Osteocyte (in vitro differentiated cells): ENCODE measurements around the gene CENPP. TPM values are rescaled to one million over a fixed set of nuclear protein-coding genes. Genes with fewer than 3 reads are reported as not detected.

ENCODE experiments used
- DNase-seq: peaks from one replicate; pipeline ENCODE4 v3.0.0; 2021; ENCODE audit warnings: mixed read lengths; ENCODE audit not compliant: unreplicated experiment; ENCODE audit errors: extremely low spot score
- H3K27ac Mint-ChIP-seq: one replicate; pipeline ENCODE4 v1.8.0; 2021; ENCODE audit warnings: mild to moderate bottlenecking, mixed read lengths; ENCODE audit not compliant: unreplicated experiment
- H3K27me3 Mint-ChIP-seq: one replicate; pipeline ENCODE4 v1.8.0; 2021; ENCODE audit warnings: mixed read lengths; ENCODE audit not compliant: unreplicated experiment
- H3K36me3 Mint-ChIP-seq: one replicate; pipeline ENCODE4 v1.8.0; 2021; ENCODE audit warnings: mixed read lengths; ENCODE audit not compliant: unreplicated experiment
- H3K4me1 Mint-ChIP-seq: one replicate; pipeline ENCODE4 v1.8.0; 2021; ENCODE audit warnings: mixed read lengths; ENCODE audit not compliant: unreplicated experiment
- H3K4me3 Mint-ChIP-seq: one replicate; pipeline ENCODE4 v1.8.0; 2021; ENCODE audit warnings: mild to moderate bottlenecking, moderate library complexity, mixed read lengths; ENCODE audit not compliant: unreplicated experiment
- H3K9me3 Mint-ChIP-seq: one replicate; pipeline ENCODE4 v1.8.0; 2021; ENCODE audit warnings: mixed read lengths; ENCODE audit not compliant: unreplicated experiment
- CTCF ChIP-seq: fragments of 200-600 bp; sonication (generic); IDR thresholded peaks from 2 replicates; pipeline ENCODE4 v1.5.0; 2021; ENCODE audit warnings: antibody characterized with exemption, mild to moderate bottlenecking, moderate library complexity
- total RNA-seq: library from RNA; stranded (reverse); gene quantifications from 2 replicates; pipeline ENCODE4 v1.2.1, GENCODE V29; 2021

CENPP gene
- total RNA-seq, 1 donor from 2014 or later: 11.6 TPM

- Mint-ChIP-seq H3K27me3 (no peaks in the 10 kb centered on the region), H3K4me1 (peaks cover 4% of the 10 kb centered on the region), H3K27ac (no peak overlapping the region), H3K9me3 (no peaks in the 10 kb centered on the region), H3K4me3 (no peak overlapping the region), H3K36me3 (peaks cover 61% of the 10 kb centered on the region)
- no peak for TF ChIP-seq CTCF
- no peak for DNase-seq
Measured at GRCh38 chr9:92616655-92617111, 290.9 kb downstream of the CENPP start.

GRCh38 chr9:92617195-92617813 is 291.6 kb downstream of the CENPP start:
- peaks cover 58% of the 10 kb centered on the region for H3K36me3 Mint-ChIP-seq
- DNase-seq: peak; percentile 76

GRCh38 chr9:92617951-92618510 is 292.3 kb downstream of the CENPP start:
- H3K9me3 Mint-ChIP-seq: no peaks in the 10 kb centered on the region
- no peaks in the 10 kb centered on the region for H3K27me3 Mint-ChIP-seq
- peaks cover 51% of the 10 kb centered on the region for H3K36me3 Mint-ChIP-seq
- H3K4me1 Mint-ChIP-seq: peaks cover 4% of the 10 kb centered on the region
- no peak overlapping the region for H3K4me3 Mint-ChIP-seq
- no peak for TF ChIP-seq CTCF
- no peak overlapping the region for H3K27ac Mint-ChIP-seq
- DNase-seq: peak; percentile 63

More at GRCh38 chr9:92617195-92617813, 291.6 kb downstream of the CENPP start:
- H3K4me1 Mint-ChIP-seq: peaks cover 4% of the 10 kb centered on the region
- no peaks in the 10 kb centered on the region for H3K9me3 Mint-ChIP-seq
- no peaks in the 10 kb centered on the region for H3K27me3 Mint-ChIP-seq
- TF ChIP-seq CTCF: no peak
- H3K27ac Mint-ChIP-seq: no peak overlapping the region
- H3K4me3 Mint-ChIP-seq: no peak overlapping the region

- H3K4me3 Mint-ChIP-seq: no peak overlapping the region
Measured at GRCh38 chr9:92618633-92619225, 293.0 kb downstream of the CENPP start.

More at GRCh38 chr9:92618633-92619225, 293.0 kb downstream of the CENPP start:
- TF ChIP-seq CTCF: no peak
- Mint-ChIP-seq H3K36me3 (peaks cover 55% of the 10 kb centered on the region), H3K9me3 (no peaks in the 10 kb centered on the region), H3K27ac (peak overlapping the region; percentile 62), H3K27me3 (no peaks in the 10 kb centered on the region), H3K4me1 (peaks cover 4% of the 10 kb centered on the region)
- DNase-seq: peak; percentile 67
